ENCODE results near the gene NINJ2.

- TF ChIP-seq CTCF (IDR thresholded peaks at IDR 0.05): no peak
- TF ChIP-seq POLR2A (IDR thresholded peaks at IDR 0.05): no peak
Measured at GRCh38 chr12:604956-605355, 58.3 kb downstream of the NINJ2 start.

All from ovary (tissue), 3 donors.